ENCODE data around the gene PRM2. TPM values are rescaled to one million over a fixed set of nuclear protein-coding genes. Genes with fewer than 3 reads are reported as not detected.

PRM2 gene
- total RNA-seq, 5 donors from 2014 or later (not counting 1 experiment from before 2014, with no cell fraction given): not detected

GRCh38 chr16:11229432-11229831 is 46.8 kb downstream of the PRM2 start:
- H3K27ac ChIP-seq (ENCODE audit: low read length): no peak overlapping the region
- no peaks in the 10 kb centered on the region for H3K27me3 ChIP-seq (replicated peaks in 1 of 2; ENCODE audit: control insufficient read depth in 2 of 2, extremely low read depth in 1 of 2, insufficient read depth in 2 of 2, low read length in 1 of 2)
- Mint-ChIP-seq H3K4me1 (peaks cover 72 to 75% (median 75%) of the 10 kb centered on the region in 3 donors), H3K4me3 (no peak overlapping the region), H3K36me3 (no peaks in the 10 kb centered on the region), H3K27me3 (no peaks in the 10 kb centered on the region), H3K27ac (peak overlapping the region; percentile 62 to 83), H3K9me3 (no peaks in the 10 kb centered on the region)
- no peak for ATAC-seq (replicated peaks in 1 of 4)
- no CpG with 5 or more reads among the region's 5 CpGs for WGBS (ENCODE audit: insufficient coverage)
- no peaks in the 10 kb centered on the region for H3K36me3 ChIP-seq (ENCODE audit: control insufficient read depth in 2 of 2, extremely low read depth in 1 of 2, insufficient read depth in 1 of 2, low read length in 1 of 2)
- ChIA-PET CTCF (no interaction called here), POLR2A (interaction anchor here in 1 of 2 donors (0.6 kb wide), 1 partner anchor 27 kb away, joined by 6 read pairs; no protein-coding TSS in a partner anchor)
- no peak for DNase-seq
- no peak overlapping the region for H3K4me3 ChIP-seq (ENCODE audit: control insufficient read depth in 1 of 2, extremely low read depth in 1 of 2, low read length in 1 of 2)
- peaks cover 22 to 70% of the 10 kb centered on the region in 2 experiments for H3K4me1 ChIP-seq (ENCODE audit: control insufficient read depth in 1 of 2, extremely low read depth in 1 of 2, insufficient read depth in 2 of 2, low read length in 2 of 2)
- no peaks in the 10 kb centered on the region for H3K9me3 ChIP-seq

- Mint-ChIP-seq H3K27ac (peak overlapping the region; percentile 97 to 99), H3K27me3 (no peaks in the 10 kb centered on the region), H3K4me3 (peak overlapping the region; percentile 69 to 77 (median 71)), H3K36me3 (no peaks in the 10 kb centered on the region), H3K4me1 (peaks cover 53 to 60% (median 59%) of the 10 kb centered on the region in 3 donors), H3K9me3 (no peaks in the 10 kb centered on the region)
- no peaks in the 10 kb centered on the region for H3K27me3 ChIP-seq (replicated peaks in 1 of 2; ENCODE audit: control insufficient read depth in 2 of 2, extremely low read depth in 1 of 2, insufficient read depth in 2 of 2, low read length in 1 of 2)
- DNase-seq (no peak), ATAC-seq (replicated peaks in 1 of 4) (no peak)
- CTCF ChIA-PET: interaction anchor here (1.9 to 2.0 kb wide), 3 partner anchors 26 to 29 kb away, joined by 9 to 30 read pairs (median 10); partner anchors contain the start of gene SOCS1 (in 2 of the 2)
- POLR2A ChIA-PET: interaction anchor here (0.6 to 1.7 kb wide), 5 partner anchors 8 to 550 kb away, joined by 3 to 19 read pairs (median 5); partner anchors contain the start of gene SOCS1 (in 2 of the 2)
- WGBS (ENCODE audit: insufficient coverage): 32% methylated on average over 7 of the region's 18 CpGs
- no peaks in the 10 kb centered on the region for H3K9me3 ChIP-seq
- H3K4me1 ChIP-seq (ENCODE audit: control insufficient read depth in 1 of 2, extremely low read depth in 1 of 2, insufficient read depth in 2 of 2, low read length in 2 of 2): peaks cover 17 to 52% of the 10 kb centered on the region in 2 experiments
- peak overlapping the region; percentile 89 for H3K27ac ChIP-seq (ENCODE audit: low read length)
- no peaks in the 10 kb centered on the region for H3K36me3 ChIP-seq (ENCODE audit: control insufficient read depth in 2 of 2, extremely low read depth in 1 of 2, insufficient read depth in 1 of 2, low read length in 1 of 2)
- peak overlapping the region; percentile 35 to 46 for H3K4me3 ChIP-seq (ENCODE audit: control insufficient read depth in 1 of 2, extremely low read depth in 1 of 2, low read length in 1 of 2)
These were observed 50.4 kb downstream of the PRM2 start for GRCh38 chr16:11225677-11226549.

Other genes with a start within 250 kb of the PRM2 start
- 10 to 100 TPM; 49.2 to 67.2 (median 54.5) TPM for gene SOCS1, start 20.3 kb downstream of the PRM2 start, total RNA-seq
- not detected for gene TNP2, start 7.2 kb downstream of the PRM2 start, total RNA-seq
- gene PRM3, start 2.9 kb downstream of the PRM2 start, total RNA-seq: not detected
- gene PRM1, start 4.8 kb upstream of the PRM2 start, total RNA-seq: not detected
- gene RMI2, start 69.0 kb upstream of the PRM2 start, total RNA-seq: 1 to 10 TPM; 1.8 to 6.3 (median 4.2) TPM